ENCODE measurements around the gene PRRG3. TPM values are rescaled to one million over a fixed set of nuclear protein-coding genes. Genes with fewer than 3 reads are reported as not detected.

Gene PRRG3
- total RNA-seq: 1 to 10 TPM in 1 of 2 donors, under 1 TPM in 1; 0.49 to 2.8 TPM
- not detected for polyA plus RNA-seq
- long read RNA-seq, donor 1: 0 reads
- long read RNA-seq, donor 2, partial matches to known transcripts: 0 of 1 reads
- long read RNA-seq, donor 2, other reads (novel, unspliced or antisense): 1 of 1 reads

GRCh38 chrX:151694661-151695582, at the start of gene PRRG3:
TSS of gene PRRG3 (plus strand) at chrX:151695458. CDS start at chrX:151698815, 3,357 bp downstream.
- H3K36me3 ChIP-seq (ENCODE audit: control insufficient read depth in 1 of 2, insufficient read depth in 2 of 2, low read length in 1 of 2): no peaks in the 10 kb centered on the region
- intact Hi-C loops (cut with DNase I): no loop called here
- DNase-seq (no peak), ATAC-seq (ENCODE audit: low FRiP score) (no peak)
- no peaks in the 10 kb centered on the region for H3K27me3 ChIP-seq (ENCODE audit: control insufficient read depth in 1 of 2, insufficient read depth in 2 of 2, low read length in 1 of 2)
- 2 to 28% methylated on average over 22 to 99 of the region's 100 CpGs for WGBS, 2 donors
- no peak within 1 kb of the TSS for H3K27ac ChIP-seq (ENCODE audit: low read depth in 1 of 2, low read length in 2 of 2)
- H3K4me1 ChIP-seq (ENCODE audit: control insufficient read depth in 1 of 2, insufficient read depth in 2 of 2, low read length in 2 of 2): no peaks in the 10 kb centered on the region
- peaks cover 1% of the 10 kb centered on the region for H3K9me3 ChIP-seq (ENCODE audit: control insufficient read depth, low read length)
- no peak within 1 kb of the TSS for H3K4me3 ChIP-seq (ENCODE audit: low read length in 2 of 2)

GRCh38 chrX:151675121-151675746, 20.0 kb upstream of the PRRG3 start:
- H3K4me1 ChIP-seq (ENCODE audit: control insufficient read depth in 1 of 2, insufficient read depth in 2 of 2, low read length in 2 of 2): no peaks in the 10 kb centered on the region
- 46 to 61% methylated on average over 6 of the region's 6 CpGs for WGBS, 2 donors
- H3K4me3 ChIP-seq (ENCODE audit: low read length in 2 of 2): no peak overlapping the region
- no peaks in the 10 kb centered on the region for H3K27me3 ChIP-seq (ENCODE audit: control insufficient read depth in 1 of 2, insufficient read depth in 2 of 2, low read length in 1 of 2)
- no peaks in the 10 kb centered on the region for H3K36me3 ChIP-seq (ENCODE audit: control insufficient read depth in 1 of 2, insufficient read depth in 2 of 2, low read length in 1 of 2)
- no peak overlapping the region for H3K27ac ChIP-seq (ENCODE audit: low read depth in 1 of 2, low read length in 2 of 2)
- intact Hi-C loops (cut with DNase I): no loop called here
- DNase-seq (no peak), ATAC-seq (ENCODE audit: low FRiP score) (no peak)
- H3K9me3 ChIP-seq (ENCODE audit: control insufficient read depth, low read length): no peaks in the 10 kb centered on the region

- H3K9me3 ChIP-seq (ENCODE audit: control insufficient read depth, low read length): no peaks in the 10 kb centered on the region
- DNase-seq (no peak), ATAC-seq (ENCODE audit: low FRiP score) (no peak)
- H3K36me3 ChIP-seq (ENCODE audit: control insufficient read depth in 1 of 2, insufficient read depth in 2 of 2, low read length in 1 of 2): no peaks in the 10 kb centered on the region
- no peaks in the 10 kb centered on the region for H3K27me3 ChIP-seq (ENCODE audit: control insufficient read depth in 1 of 2, insufficient read depth in 2 of 2, low read length in 1 of 2)
- WGBS, 2 donors: 69 to 81% methylated on average over 4 of the region's 4 CpGs
- no peak overlapping the region for H3K27ac ChIP-seq (ENCODE audit: low read depth in 1 of 2, low read length in 2 of 2)
- intact Hi-C loops (cut with DNase I): no loop called here
- H3K4me1 ChIP-seq (ENCODE audit: control insufficient read depth in 1 of 2, insufficient read depth in 2 of 2, low read length in 2 of 2): no peaks in the 10 kb centered on the region
- no peak overlapping the region for H3K4me3 ChIP-seq (ENCODE audit: low read length in 2 of 2)
These were observed 19.1 kb upstream of the PRRG3 start for GRCh38 chrX:151676196-151676595.

- H3K4me3 ChIP-seq (ENCODE audit: low read length in 2 of 2): no peak overlapping the region
- H3K36me3 ChIP-seq (ENCODE audit: control insufficient read depth in 1 of 2, insufficient read depth in 2 of 2, low read length in 1 of 2): no peaks in the 10 kb centered on the region
- no peaks in the 10 kb centered on the region for H3K9me3 ChIP-seq (ENCODE audit: control insufficient read depth, low read length)
- no peak overlapping the region for H3K27ac ChIP-seq (ENCODE audit: low read depth in 1 of 2, low read length in 2 of 2)
- no peak for ATAC-seq (ENCODE audit: low FRiP score)
- no peak for DNase-seq
- H3K4me1 ChIP-seq (ENCODE audit: control insufficient read depth in 1 of 2, insufficient read depth in 2 of 2, low read length in 2 of 2): no peaks in the 10 kb centered on the region
- intact Hi-C loops (cut with DNase I): loop anchor here in 1 of 2 donors (5.0 kb wide), 1 partner anchor 48 kb away; no protein-coding TSS in a partner anchor
- WGBS, 2 donors: 61 to 82% methylated on average over 5 of the region's 5 CpGs
- H3K27me3 ChIP-seq (ENCODE audit: control insufficient read depth in 1 of 2, insufficient read depth in 2 of 2, low read length in 1 of 2): no peaks in the 10 kb centered on the region
These were observed 15.4 kb upstream of the PRRG3 start for GRCh38 chrX:151679798-151680402.

GRCh38 chrX:151680805-151681204, 14.5 kb upstream of the PRRG3 start:
- H3K27me3 ChIP-seq (ENCODE audit: control insufficient read depth in 1 of 2, insufficient read depth in 2 of 2, low read length in 1 of 2): no peaks in the 10 kb centered on the region
- H3K9me3 ChIP-seq (ENCODE audit: control insufficient read depth, low read length): no peaks in the 10 kb centered on the region
- H3K4me1 ChIP-seq (ENCODE audit: control insufficient read depth in 1 of 2, insufficient read depth in 2 of 2, low read length in 2 of 2): no peaks in the 10 kb centered on the region
- no peak for ATAC-seq (ENCODE audit: low FRiP score)
- no peak overlapping the region for H3K27ac ChIP-seq (ENCODE audit: low read depth in 1 of 2, low read length in 2 of 2)
- intact Hi-C loops (cut with DNase I): loop anchor here in 1 of 2 donors (5.0 kb wide), 1 partner anchor 49 kb away; no protein-coding TSS in a partner anchor
- H3K36me3 ChIP-seq (ENCODE audit: control insufficient read depth in 1 of 2, insufficient read depth in 2 of 2, low read length in 1 of 2): no peaks in the 10 kb centered on the region
- no peak for DNase-seq
- no peak overlapping the region for H3K4me3 ChIP-seq (ENCODE audit: low read length in 2 of 2)
- WGBS, 2 donors: 29 to 49% methylated on average over 4 of the region's 4 CpGs

GRCh38 chrX:151687635-151688034, 7.6 kb upstream of the PRRG3 start:
- H3K4me1 ChIP-seq (ENCODE audit: control insufficient read depth in 1 of 2, insufficient read depth in 2 of 2, low read length in 2 of 2): no peaks in the 10 kb centered on the region
- no peaks in the 10 kb centered on the region for H3K27me3 ChIP-seq (ENCODE audit: control insufficient read depth in 1 of 2, insufficient read depth in 2 of 2, low read length in 1 of 2)
- H3K27ac ChIP-seq (ENCODE audit: low read depth in 1 of 2, low read length in 2 of 2): no peak overlapping the region
- intact Hi-C loops (cut with DNase I): no loop called here
- H3K9me3 ChIP-seq (ENCODE audit: control insufficient read depth, low read length): no peaks in the 10 kb centered on the region
- no peak overlapping the region for H3K4me3 ChIP-seq (ENCODE audit: low read length in 2 of 2)
- H3K36me3 ChIP-seq (ENCODE audit: control insufficient read depth in 1 of 2, insufficient read depth in 2 of 2, low read length in 1 of 2): no peaks in the 10 kb centered on the region
- no peak for ATAC-seq (ENCODE audit: low FRiP score)
- no peak for DNase-seq

GRCh38 chrX:151688695-151689094, 6.6 kb upstream of the PRRG3 start:
- ATAC-seq (ENCODE audit: low FRiP score) (no peak), DNase-seq (no peak)
- Histone ChIP-seq H3K4me1 (ENCODE audit: control insufficient read depth in 1 of 2, insufficient read depth in 2 of 2, low read length in 2 of 2) (no peaks in the 10 kb centered on the region), H3K36me3 (ENCODE audit: control insufficient read depth in 1 of 2, insufficient read depth in 2 of 2, low read length in 1 of 2) (no peaks in the 10 kb centered on the region), H3K9me3 (ENCODE audit: control insufficient read depth, low read length) (peaks cover 1% of the 10 kb centered on the region), H3K27me3 (ENCODE audit: control insufficient read depth in 1 of 2, insufficient read depth in 2 of 2, low read length in 1 of 2) (no peaks in the 10 kb centered on the region), H3K4me3 (ENCODE audit: low read length in 2 of 2) (no peak overlapping the region), H3K27ac (ENCODE audit: low read depth in 1 of 2, low read length in 2 of 2) (no peak overlapping the region)
- intact Hi-C loops (cut with DNase I): no loop called here

GRCh38 chrX:151692825-151693224, 2.4 kb upstream of the PRRG3 start:
- intact Hi-C loops (cut with DNase I): no loop called here
- no peak for ATAC-seq (ENCODE audit: low FRiP score)

More at GRCh38 chrX:151692825-151693224, 2.4 kb upstream of the PRRG3 start:
- H3K27ac ChIP-seq (ENCODE audit: low read depth in 1 of 2, low read length in 2 of 2): no peak overlapping the region
- DNase-seq: no peak
- peaks cover 1% of the 10 kb centered on the region for H3K9me3 ChIP-seq (ENCODE audit: control insufficient read depth, low read length)
- H3K4me1 ChIP-seq (ENCODE audit: control insufficient read depth in 1 of 2, insufficient read depth in 2 of 2, low read length in 2 of 2): no peaks in the 10 kb centered on the region
- no peaks in the 10 kb centered on the region for H3K36me3 ChIP-seq (ENCODE audit: control insufficient read depth in 1 of 2, insufficient read depth in 2 of 2, low read length in 1 of 2)
- WGBS, 2 donors: 93 to 97% methylated on average over 6 of the region's 6 CpGs
- no peak overlapping the region for H3K4me3 ChIP-seq (ENCODE audit: low read length in 2 of 2)
- H3K27me3 ChIP-seq (ENCODE audit: control insufficient read depth in 1 of 2, insufficient read depth in 2 of 2, low read length in 1 of 2): no peaks in the 10 kb centered on the region
